ENCODE measurements around the gene COL5A1. TPM values are rescaled to one million over a fixed set of nuclear protein-coding genes. Genes with fewer than 3 reads are reported as not detected.

COL5A1 gene
- total RNA-seq, 1 experiment from 2014 or later, result 9.5 TPM

DNA sequence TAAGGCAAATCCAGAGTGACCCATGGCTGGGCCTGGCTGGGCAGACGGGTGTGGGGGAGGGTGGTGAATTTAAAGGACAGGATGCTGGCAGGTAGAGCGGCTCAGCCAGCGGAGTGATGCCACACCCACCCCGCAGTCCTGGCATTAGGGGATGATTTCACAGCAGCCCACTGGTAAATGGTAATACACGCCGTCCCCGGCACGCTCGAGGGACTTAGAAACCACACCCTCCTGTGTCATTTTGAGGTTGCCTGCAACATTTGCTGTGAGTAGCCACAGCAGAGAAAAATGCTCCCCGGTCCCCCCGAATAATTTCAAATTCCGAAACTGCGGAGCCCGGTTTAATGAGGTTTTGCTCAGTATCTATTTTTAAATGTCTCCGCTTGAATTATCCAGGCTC lies 167.7 kb downstream of the COL5A1 start:
- no peaks in the 10 kb centered on the region for H3K79me1 ChIP-seq (ENCODE audit: insufficient read depth, low read depth, low read length, poor library complexity, severe bottlenecking)
- peaks cover 3% of the 10 kb centered on the region; the same call in 1 of the 2 replicates for H3K4me1 ChIP-seq (ENCODE audit: insufficient read depth, low read length)
- no peak overlapping the region for H3K4ac ChIP-seq (ENCODE audit: low read depth, low read length)
- H3K27me3 ChIP-seq (ENCODE audit: insufficient read depth, low read length), result no peaks in the 10 kb centered on the region
- no peak overlapping the region for H4K91ac ChIP-seq (ENCODE audit: insufficient read length, low read depth, low read length)
- H3K56ac ChIP-seq (ENCODE audit: insufficient read length, low read depth, low read length), result no peak overlapping the region
- H3K27ac ChIP-seq (ENCODE audit: insufficient read length, low read depth, low read length), result no peak overlapping the region
- no peak overlapping the region for H2BK15ac ChIP-seq (ENCODE audit: low read depth, low read length)
- H2BK12ac ChIP-seq (ENCODE audit: insufficient read length, low read depth, low read length), result no peak overlapping the region
- WGBS (ENCODE audit: extremely low coverage, insufficient read length, low lambda C conversion rate), result no CpG with 5 or more reads among the region's 15 CpGs
- DNase-seq, result no peak
- H3K27ac Mint-ChIP-seq, result 0 out of 7 replicates have a peak overlapping the region, but pooled peaks of 1 of the 3 experiments have one; percentile 31
- H3K27me3 Mint-ChIP-seq (ENCODE audit: low read depth), result 0 out of 2 replicates have a peak, but pooled peaks cover 2% of the 10 kb centered on the region
- peaks cover 40 to 48% of the 10 kb centered on the region in 2 experiments for H3K4me1 Mint-ChIP-seq
- no peak overlapping the region for H2BK20ac ChIP-seq (ENCODE audit: low read depth, low read length, poor library complexity, severe bottlenecking)
- no peak overlapping the region for H3K23ac ChIP-seq (ENCODE audit: insufficient read length, low read depth, low read length)
- H3K14ac ChIP-seq (ENCODE audit: insufficient read depth, low read length), result no peak overlapping the region; the same call in 1 of the 2 replicates
- no peak overlapping the region for H3K4me2 ChIP-seq (ENCODE audit: insufficient read depth, insufficient read length, low read length)
- no peak overlapping the region for H3K4me3 Mint-ChIP-seq
- no peak overlapping the region for H2AFZ ChIP-seq (ENCODE audit: low read length)
- no peak overlapping the region for H3K9ac ChIP-seq (ENCODE audit: extremely low read depth, insufficient read length, low read length)
- no peaks in the 10 kb centered on the region for H3K79me2 ChIP-seq (ENCODE audit: insufficient read depth, low read length)
- no peaks in the 10 kb centered on the region for H3K36me3 Mint-ChIP-seq (ENCODE audit: insufficient read depth in 1 of 3, low read depth in 3 of 3)
- H3K23me2 ChIP-seq (ENCODE audit: insufficient read length, low read depth, low read length, poor library complexity, severe bottlenecking), result no peaks in the 10 kb centered on the region
- no peak overlapping the region for H2BK120ac ChIP-seq (ENCODE audit: low read depth, low read length, poor library complexity, severe bottlenecking)
- TF ChIP-seq, protein P1, sequence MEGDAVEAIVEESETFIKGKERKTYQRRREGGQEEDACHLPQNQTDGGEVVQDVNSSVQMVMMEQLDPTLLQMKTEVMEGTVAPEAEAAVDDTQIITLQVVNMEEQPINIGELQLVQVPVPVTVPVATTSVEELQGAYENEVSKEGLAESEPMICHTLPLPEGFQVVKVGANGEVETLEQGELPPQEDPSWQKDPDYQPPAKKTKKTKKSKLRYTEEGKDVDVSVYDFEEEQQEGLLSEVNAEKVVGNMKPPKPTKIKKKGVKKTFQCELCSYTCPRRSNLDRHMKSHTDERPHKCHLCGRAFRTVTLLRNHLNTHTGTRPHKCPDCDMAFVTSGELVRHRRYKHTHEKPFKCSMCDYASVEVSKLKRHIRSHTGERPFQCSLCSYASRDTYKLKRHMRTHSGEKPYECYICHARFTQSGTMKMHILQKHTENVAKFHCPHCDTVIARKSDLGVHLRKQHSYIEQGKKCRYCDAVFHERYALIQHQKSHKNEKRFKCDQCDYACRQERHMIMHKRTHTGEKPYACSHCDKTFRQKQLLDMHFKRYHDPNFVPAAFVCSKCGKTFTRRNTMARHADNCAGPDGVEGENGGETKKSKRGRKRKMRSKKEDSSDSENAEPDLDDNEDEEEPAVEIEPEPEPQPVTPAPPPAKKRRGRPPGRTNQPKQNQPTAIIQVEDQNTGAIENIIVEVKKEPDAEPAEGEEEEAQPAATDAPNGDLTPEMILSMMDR (conservative IDR thresholded peaks at IDR 0.05), result no peak
- no peak overlapping the region for H2AK5ac ChIP-seq (ENCODE audit: insufficient read length, low read length)
- H4K20me1 ChIP-seq (ENCODE audit: control insufficient read depth, insufficient read depth, insufficient read length), result no peaks in the 10 kb centered on the region
- H3T11ph ChIP-seq (ENCODE audit: low read length), result no peak overlapping the region
- H3K9me3 Mint-ChIP-seq, result no peaks in the 10 kb centered on the region; a peak in 2 of 5 replicates
- H3K18ac ChIP-seq (ENCODE audit: insufficient read length, low read depth, low read length), result no peak overlapping the region
- H4K5ac ChIP-seq (ENCODE audit: insufficient read length, low read depth, low read length), result no peak overlapping the region
- H4K8ac ChIP-seq (replicated peaks; ENCODE audit: insufficient read length, low read depth, low read length), result no peak overlapping the region
- no peaks in the 10 kb centered on the region for H3K9me3 ChIP-seq (ENCODE audit: control insufficient read depth, low read depth, low read length)
- H2BK5ac ChIP-seq (ENCODE audit: insufficient read length, low read length), result no peak overlapping the region
